HEK293 (cell line): ENCODE measurements around the gene DCPS.

Source experiments
- HOXA7 ChIP-seq: sonication (generic); formaldehyde crosslinking; IDR thresholded peaks from 2 replicates; pipeline ENCODE4 v1.8.1; 2022; ENCODE audit warnings: missing genetic modification reagents, borderline replicate concordance
- SALL2 ChIP-seq: fragments of 450-650 bp; formaldehyde crosslinking; IDR thresholded peaks from 2 replicates; pipeline ENCODE4 v1.5.0; 2017; ENCODE audit warnings: missing biosample characterization, mild to moderate bottlenecking, missing genetic modification characterization, borderline replicate concordance
- ZBTB8A ChIP-seq: fragments of 450-650 bp; formaldehyde crosslinking; IDR thresholded peaks from 2 replicates; pipeline ENCODE4 v1.5.1; 2016; ENCODE audit warnings: missing biosample characterization, missing genetic modification characterization
- ZFP37 ChIP-seq: fragments of 450-650 bp; formaldehyde crosslinking; IDR thresholded peaks from 2 replicates; pipeline ENCODE4 v1.5.1; 2016; ENCODE audit warnings: missing biosample characterization, missing genetic modification characterization
- ZNF274 ChIP-seq, 2 experiments: fragments of 200-500 bp in 1 of 2; fragments of 450-650 bp in 1 of 2; sonication (Bioruptor generic) in 1 of 2; formaldehyde crosslinking in 1 of 2; IDR thresholded peaks; 2 replicates each; pipeline versions ENCODE4 v1.5.1 to v1.6.1; 2014 to 2016; ENCODE audit warnings: borderline replicate concordance in 1 of 2, inconsistent platforms in 1 of 2, low read length in 1 of 2, missing biosample characterization in 1 of 2, missing genetic modification characterization in 1 of 2
- ZNF416 ChIP-seq: fragments of 450-650 bp; formaldehyde crosslinking; IDR thresholded peaks from 2 replicates; pipeline ENCODE4 v1.5.1; 2016; ENCODE audit warnings: missing biosample characterization, missing genetic modification characterization
- ZNF473 ChIP-seq: fragments of 450-650 bp; formaldehyde crosslinking; IDR thresholded peaks from 2 replicates; pipeline ENCODE4 v1.5.1; 2017; ENCODE audit warnings: missing biosample characterization, missing genetic modification characterization
- ZNF629 ChIP-seq: fragments of 450-650 bp; formaldehyde crosslinking; IDR thresholded peaks from 2 replicates; pipeline ENCODE4 v1.5.1; 2017; ENCODE audit warnings: missing biosample characterization, missing genetic modification characterization
- ZNF837 ChIP-seq: fragments of 450-650 bp; formaldehyde crosslinking; IDR thresholded peaks from 2 replicates; pipeline ENCODE4 v1.5.1; 2016; ENCODE audit warnings: missing biosample characterization, missing genetic modification characterization
- TF ChIP-seq, protein P1 (sequence below): fragments of 450-650 bp; formaldehyde crosslinking; IDR thresholded peaks from 2 replicates; pipeline ENCODE4 v1.5.1; 2016; ENCODE audit warnings: missing biosample characterization, missing genetic modification characterization
- TF ChIP-seq, protein P2 (sequence below): fragments of 450-650 bp; formaldehyde crosslinking; IDR thresholded peaks from 2 replicates; pipeline ENCODE4 v1.5.1; 2016; ENCODE audit warnings: missing biosample characterization, missing genetic modification characterization, low read depth
- TF ChIP-seq, protein P3 (sequence below): fragments of 450-650 bp; formaldehyde crosslinking; IDR thresholded peaks from 2 replicates; pipeline ENCODE4 v1.5.1; 2016; ENCODE audit warnings: missing biosample characterization, missing genetic modification characterization

DNA sequence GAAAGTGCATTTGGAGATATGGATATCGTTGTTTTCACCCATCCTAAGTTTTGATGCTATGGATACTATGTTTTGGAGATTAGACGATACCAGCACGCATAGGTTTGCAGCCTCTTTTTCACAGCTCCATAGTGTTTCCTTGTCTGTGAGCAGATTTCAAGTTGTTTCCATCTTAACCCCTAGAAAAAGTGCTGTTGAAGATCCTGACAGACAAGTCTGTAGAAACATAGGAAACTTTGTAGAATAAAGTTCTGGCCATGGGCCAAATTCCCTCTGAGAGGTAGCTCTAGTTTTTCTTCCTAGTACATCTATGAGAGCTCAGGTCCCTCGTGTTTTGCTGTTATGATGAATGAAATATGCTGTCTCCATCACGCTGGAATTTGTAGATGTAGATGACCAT is 84.0 kb downstream of the DCPS start:
- TF ChIP-seq, protein P1, sequence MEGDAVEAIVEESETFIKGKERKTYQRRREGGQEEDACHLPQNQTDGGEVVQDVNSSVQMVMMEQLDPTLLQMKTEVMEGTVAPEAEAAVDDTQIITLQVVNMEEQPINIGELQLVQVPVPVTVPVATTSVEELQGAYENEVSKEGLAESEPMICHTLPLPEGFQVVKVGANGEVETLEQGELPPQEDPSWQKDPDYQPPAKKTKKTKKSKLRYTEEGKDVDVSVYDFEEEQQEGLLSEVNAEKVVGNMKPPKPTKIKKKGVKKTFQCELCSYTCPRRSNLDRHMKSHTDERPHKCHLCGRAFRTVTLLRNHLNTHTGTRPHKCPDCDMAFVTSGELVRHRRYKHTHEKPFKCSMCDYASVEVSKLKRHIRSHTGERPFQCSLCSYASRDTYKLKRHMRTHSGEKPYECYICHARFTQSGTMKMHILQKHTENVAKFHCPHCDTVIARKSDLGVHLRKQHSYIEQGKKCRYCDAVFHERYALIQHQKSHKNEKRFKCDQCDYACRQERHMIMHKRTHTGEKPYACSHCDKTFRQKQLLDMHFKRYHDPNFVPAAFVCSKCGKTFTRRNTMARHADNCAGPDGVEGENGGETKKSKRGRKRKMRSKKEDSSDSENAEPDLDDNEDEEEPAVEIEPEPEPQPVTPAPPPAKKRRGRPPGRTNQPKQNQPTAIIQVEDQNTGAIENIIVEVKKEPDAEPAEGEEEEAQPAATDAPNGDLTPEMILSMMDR (tag by site-specific recombination) = no peak
- TF ChIP-seq ZFP37 (no peak), SALL2 (tag by site-specific recombination) (no peak), ZNF416 (tag by site-specific recombination) (no peak), ZBTB8A (tag by site-specific recombination) (no peak), ZNF473 (no peak), ZNF837 (tag by site-specific recombination) (no peak), ZNF274 (IDR thresholded peaks at IDR 0.05; ENCODE audit: low read length) (no peak), ZNF274 (tag by site-specific recombination; IDR thresholded peaks at IDR 0.05; ENCODE audit: borderline replicate concordance) (no peak), ZNF629 (tag by site-specific recombination) (no peak), HOXA7 (no peak)
- TF ChIP-seq, protein P2, sequence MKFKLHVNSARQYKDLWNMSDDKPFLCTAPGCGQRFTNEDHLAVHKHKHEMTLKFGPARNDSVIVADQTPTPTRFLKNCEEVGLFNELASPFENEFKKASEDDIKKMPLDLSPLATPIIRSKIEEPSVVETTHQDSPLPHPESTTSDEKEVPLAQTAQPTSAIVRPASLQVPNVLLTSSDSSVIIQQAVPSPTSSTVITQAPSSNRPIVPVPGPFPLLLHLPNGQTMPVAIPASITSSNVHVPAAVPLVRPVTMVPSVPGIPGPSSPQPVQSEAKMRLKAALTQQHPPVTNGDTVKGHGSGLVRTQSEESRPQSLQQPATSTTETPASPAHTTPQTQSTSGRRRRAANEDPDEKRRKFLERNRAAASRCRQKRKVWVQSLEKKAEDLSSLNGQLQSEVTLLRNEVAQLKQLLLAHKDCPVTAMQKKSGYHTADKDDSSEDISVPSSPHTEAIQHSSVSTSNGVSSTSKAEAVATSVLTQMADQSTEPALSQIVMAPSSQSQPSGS = no peak
- TF ChIP-seq, protein P3, sequence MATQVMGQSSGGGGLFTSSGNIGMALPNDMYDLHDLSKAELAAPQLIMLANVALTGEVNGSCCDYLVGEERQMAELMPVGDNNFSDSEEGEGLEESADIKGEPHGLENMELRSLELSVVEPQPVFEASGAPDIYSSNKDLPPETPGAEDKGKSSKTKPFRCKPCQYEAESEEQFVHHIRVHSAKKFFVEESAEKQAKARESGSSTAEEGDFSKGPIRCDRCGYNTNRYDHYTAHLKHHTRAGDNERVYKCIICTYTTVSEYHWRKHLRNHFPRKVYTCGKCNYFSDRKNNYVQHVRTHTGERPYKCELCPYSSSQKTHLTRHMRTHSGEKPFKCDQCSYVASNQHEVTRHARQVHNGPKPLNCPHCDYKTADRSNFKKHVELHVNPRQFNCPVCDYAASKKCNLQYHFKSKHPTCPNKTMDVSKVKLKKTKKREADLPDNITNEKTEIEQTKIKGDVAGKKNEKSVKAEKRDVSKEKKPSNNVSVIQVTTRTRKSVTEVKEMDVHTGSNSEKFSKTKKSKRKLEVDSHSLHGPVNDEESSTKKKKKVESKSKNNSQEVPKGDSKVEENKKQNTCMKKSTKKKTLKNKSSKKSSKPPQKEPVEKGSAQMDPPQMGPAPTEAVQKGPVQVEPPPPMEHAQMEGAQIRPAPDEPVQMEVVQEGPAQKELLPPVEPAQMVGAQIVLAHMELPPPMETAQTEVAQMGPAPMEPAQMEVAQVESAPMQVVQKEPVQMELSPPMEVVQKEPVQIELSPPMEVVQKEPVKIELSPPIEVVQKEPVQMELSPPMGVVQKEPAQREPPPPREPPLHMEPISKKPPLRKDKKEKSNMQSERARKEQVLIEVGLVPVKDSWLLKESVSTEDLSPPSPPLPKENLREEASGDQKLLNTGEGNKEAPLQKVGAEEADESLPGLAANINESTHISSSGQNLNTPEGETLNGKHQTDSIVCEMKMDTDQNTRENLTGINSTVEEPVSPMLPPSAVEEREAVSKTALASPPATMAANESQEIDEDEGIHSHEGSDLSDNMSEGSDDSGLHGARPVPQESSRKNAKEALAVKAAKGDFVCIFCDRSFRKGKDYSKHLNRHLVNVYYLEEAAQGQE = no peak
